Smooth muscle cell (in vitro differentiated cells): ENCODE measurements around the gene OR10A3. TPM values are rescaled to one million over a fixed set of nuclear protein-coding genes. Genes with fewer than 3 reads are reported as not detected.

Source experiments
- DNase-seq: peaks from one replicate; lab custom pipeline; 2025; ENCODE audit not compliant: unreplicated experiment; lab: John Stamatoyannopoulos, UW
- H2AFZ ChIP-seq: fragments of 200-600 bp; sonication (generic); 2 replicates; pipeline ENCODE4 v1.6.0; 2016; ENCODE audit warnings: antibody characterized with exemption, low read depth, mild to moderate bottlenecking
- H3F3A ChIP-seq: fragments of 200-600 bp; sonication (generic); 2 replicates; pipeline ENCODE4 v1.6.0; 2017; ENCODE audit warnings: antibody characterized with exemption, low read depth
- H3K27ac ChIP-seq: fragments of 200-600 bp; sonication (generic); 2 replicates; pipeline ENCODE4 v1.5.1; 2016; ENCODE audit warnings: low read depth, mild to moderate bottlenecking
- H3K27me3 ChIP-seq: fragments of 200-600 bp; sonication (generic); 2 replicates; pipeline ENCODE4 v1.6.1; 2016; ENCODE audit warnings: low read depth, mild to moderate bottlenecking
- H3K36me3 ChIP-seq: fragments of 200-600 bp; sonication (generic); 2 replicates; pipeline ENCODE4 v1.5.1; 2016; ENCODE audit warnings: low read depth
- H3K4me1 ChIP-seq: fragments of 200-600 bp; sonication (generic); 2 replicates; pipeline ENCODE4 v1.5.1; 2016; ENCODE audit warnings: low read depth
- H3K4me2 ChIP-seq: fragments of 200-600 bp; sonication (generic); 2 replicates; pipeline ENCODE4 v1.6.0; 2016; ENCODE audit warnings: mild to moderate bottlenecking
- H3K4me3 ChIP-seq: fragments of 200-600 bp; sonication (generic); 2 replicates; pipeline ENCODE4 v1.5.1; 2016; ENCODE audit warnings: mild to moderate bottlenecking
- H3K79me2 ChIP-seq: fragments of 200-600 bp; sonication (generic); 2 replicates; pipeline ENCODE4 v1.6.0; 2016; ENCODE audit warnings: low read depth, mild to moderate bottlenecking
- H3K9ac ChIP-seq: fragments of 200-600 bp; sonication (generic); 2 replicates; pipeline ENCODE4 v1.6.0; 2016; ENCODE audit warnings: low read depth
- H3K9me3 ChIP-seq: fragments of 200-600 bp; sonication (generic); replicated peaks from 2 replicates; pipeline ENCODE4 v1.5.1; 2016; ENCODE audit warnings: low read depth
- H4K20me1 ChIP-seq: fragments of 200-600 bp; sonication (generic); 2 replicates; pipeline ENCODE4 v1.6.0; 2016; ENCODE audit warnings: low read depth
- CTCF ChIP-seq: fragments of 200-600 bp; sonication (generic); IDR thresholded peaks from 2 replicates; pipeline ENCODE4 v1.5.1; 2017; ENCODE audit warnings: borderline replicate concordance, mild to moderate bottlenecking, antibody characterized with exemption; ENCODE audit not compliant: insufficient read depth, poor library complexity, severe bottlenecking
- WGBS: methylation state at CpG from one replicate; pipeline ENCODE4 v1.1.7; 2016; ENCODE audit warnings: low lambda C conversion rate; 5-methylcytosine and 5-hydroxymethylcytosine counted together
- polyA plus RNA-seq: library from polyadenylated mRNA; unstranded; fragments of >200 nt; fragmentation: Nextera tagmentation; extraction: Ambion mirVana; gene quantifications from 2 replicates; pipeline ENCODE4 v1.2.1, GENCODE V29; 2016
- total RNA-seq: library from RNA; depleted of rRNA; stranded (reverse); fragments of >200 nt; gene quantifications from 2 replicates; pipeline ENCODE4 v1.2.3, GENCODE V29; 2014

The OR10A3 gene
- total and polyA plus RNA-seq, 2 experiments from 2014 or later, result not detected

- no peaks in the 10 kb centered on the region for H3K27me3 ChIP-seq
- TF ChIP-seq CTCF, result no peak
- no peaks in the 10 kb centered on the region for H3K4me1 ChIP-seq
- no peak overlapping the region for H3K27ac ChIP-seq
- 90% methylated on average over 1 of the region's 1 CpG for WGBS
- H3K4me3 ChIP-seq, result no peak overlapping the region
- no peaks in the 10 kb centered on the region for H3F3A ChIP-seq
- no peak overlapping the region for H3K9ac ChIP-seq
- no peaks in the 10 kb centered on the region for H4K20me1 ChIP-seq
- no peaks in the 10 kb centered on the region for H3K79me2 ChIP-seq
- H3K4me2 ChIP-seq, result no peak overlapping the region
- DNase-seq, result no peak
- no peak overlapping the region for H2AFZ ChIP-seq
- H3K9me3 ChIP-seq, result no peaks in the 10 kb centered on the region
- H3K36me3 ChIP-seq, result no peaks in the 10 kb centered on the region
These were observed 45.3 kb downstream of the OR10A3 start for GRCh38 chr11:7896009-7896785.

GRCh38 chr11:7894251-7894650 lies 47.3 kb downstream of the OR10A3 start:
- Histone ChIP-seq H3K79me2 (no peaks in the 10 kb centered on the region), H3K4me3 (no peak overlapping the region), H3K4me1 (no peaks in the 10 kb centered on the region), H3F3A (no peaks in the 10 kb centered on the region), H3K9me3 (no peaks in the 10 kb centered on the region), H3K27ac (no peak overlapping the region), H2AFZ (no peak overlapping the region), H3K9ac (no peak overlapping the region), H3K4me2 (no peak overlapping the region), H4K20me1 (no peaks in the 10 kb centered on the region), H3K36me3 (no peaks in the 10 kb centered on the region), H3K27me3 (no peaks in the 10 kb centered on the region)
- no peak for TF ChIP-seq CTCF
- WGBS, result 84% methylated on average over 3 of the region's 3 CpGs
- no peak for DNase-seq

GRCh38 chr11:7893796-7894195 lies 47.7 kb downstream of the OR10A3 start:
- Histone ChIP-seq H3K4me1 (no peaks in the 10 kb centered on the region), H3K4me3 (no peak overlapping the region), H3K9ac (no peak overlapping the region), H3K36me3 (no peaks in the 10 kb centered on the region), H3K27me3 (no peaks in the 10 kb centered on the region), H3K79me2 (no peaks in the 10 kb centered on the region), H3K27ac (no peak overlapping the region), H2AFZ (peak overlapping the region; percentile 96), H3F3A (no peaks in the 10 kb centered on the region), H4K20me1 (no peaks in the 10 kb centered on the region), H3K4me2 (no peak overlapping the region), H3K9me3 (no peaks in the 10 kb centered on the region)
- TF ChIP-seq CTCF, result no peak
- no peak for DNase-seq
- WGBS, result 78% methylated on average over 2 of the region's 2 CpGs

- H3K27me3 ChIP-seq, result no peaks in the 10 kb centered on the region
- 16% methylated on average over 2 of the region's 2 CpGs for WGBS
- H3K36me3 ChIP-seq, result no peaks in the 10 kb centered on the region
- no peaks in the 10 kb centered on the region for H3F3A ChIP-seq
- H3K4me3 ChIP-seq, result no peak overlapping the region
- no peak for DNase-seq
- H3K9me3 ChIP-seq, result no peaks in the 10 kb centered on the region
- H3K9ac ChIP-seq, result no peak overlapping the region
- no peaks in the 10 kb centered on the region for H3K4me1 ChIP-seq
- no peak overlapping the region for H3K27ac ChIP-seq
- TF ChIP-seq CTCF, result peak; percentile 74
- peak overlapping the region; percentile 96 for H2AFZ ChIP-seq
- no peak overlapping the region for H3K4me2 ChIP-seq
- H3K79me2 ChIP-seq, result no peaks in the 10 kb centered on the region
- H4K20me1 ChIP-seq, result no peaks in the 10 kb centered on the region
These were observed 48.7 kb downstream of the OR10A3 start for GRCh38 chr11:7892840-7893254.
